WERI-Rb-1 (cell line): Measurements from ENCODE around the gene KIF1A.

Experiments
- DNase-seq: peaks from one replicate; pipeline ENCODE4 v3.0.0-alpha.2; 2020
- H3K27ac ChIP-seq: fragments of 250-450 bp; sonication (Bioruptor Pico); 2 replicates; pipeline ENCODE4 v1.5.1; 2020; ENCODE audit warnings: mild to moderate bottlenecking, moderate library complexity
- H3K27me3 ChIP-seq: fragments of 250-450 bp; sonication (Bioruptor Pico); 2 replicates; pipeline ENCODE4 v1.5.1; 2021; ENCODE audit warnings: mild to moderate bottlenecking, low read depth, moderate library complexity; ENCODE audit not compliant: insufficient read depth, severe bottlenecking
- H3K36me3 ChIP-seq: fragments of 250-450 bp; sonication (Bioruptor Pico); 2 replicates; pipeline ENCODE4 v1.5.1; 2020; ENCODE audit warnings: mild to moderate bottlenecking, moderate library complexity
- H3K4me3 ChIP-seq: 2 replicates; pipeline ENCODE4 v1.5.1; 2011; ENCODE audit warnings: low read depth, mild to moderate bottlenecking, control low read depth, low read length
- H3K9me3 ChIP-seq: fragments of 250-450 bp; sonication (Bioruptor Pico); 2 replicates; pipeline ENCODE4 v1.5.1; 2021; ENCODE audit warnings: mild to moderate bottlenecking, moderate library complexity; ENCODE audit not compliant: severe bottlenecking
- CTCF ChIP-seq: IDR thresholded peaks from 2 replicates; pipeline ENCODE4 v1.5.1; 2011; ENCODE audit warnings: low read depth, mild to moderate bottlenecking, control low read depth, inconsistent platforms, low read length

Gene KIF1A

GRCh38 chr2:240864475-240864874, 44.5 kb upstream of the KIF1A start:
- no peak for DNase-seq
- Histone ChIP-seq H3K9me3 (no peaks in the 10 kb centered on the region), H3K36me3 (no peaks in the 10 kb centered on the region), H3K4me3 (no peak overlapping the region), H3K27me3 (no peaks in the 10 kb centered on the region), H3K27ac (no peak overlapping the region)
- no peak for TF ChIP-seq CTCF

DNA sequence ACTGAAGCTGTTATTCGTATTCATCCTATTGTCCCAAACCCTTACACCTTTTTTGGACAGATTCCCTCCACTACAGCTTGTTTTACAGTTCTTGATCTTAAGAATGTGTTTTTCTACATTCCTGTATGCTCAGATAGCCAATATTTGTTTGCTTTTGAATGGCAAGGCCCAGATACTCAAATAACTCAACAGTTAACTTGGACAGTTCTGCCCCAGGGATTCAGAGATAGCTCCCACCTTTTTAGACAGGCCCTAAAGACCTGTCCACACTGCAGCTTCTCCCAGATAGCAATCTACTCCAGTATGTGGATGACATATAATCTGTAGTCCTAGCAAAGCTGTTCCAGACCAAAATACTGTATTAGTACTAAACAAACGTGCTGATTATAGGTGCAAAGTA, 41.5 kb upstream of the KIF1A start:
- no peak overlapping the region for H3K4me3 ChIP-seq
- no peaks in the 10 kb centered on the region for H3K36me3 ChIP-seq
- no peak for DNase-seq
- no peaks in the 10 kb centered on the region for H3K27me3 ChIP-seq
- H3K9me3 ChIP-seq: peaks cover 6% of the 10 kb centered on the region
- H3K27ac ChIP-seq: no peak overlapping the region
- no peak for TF ChIP-seq CTCF

DNA sequence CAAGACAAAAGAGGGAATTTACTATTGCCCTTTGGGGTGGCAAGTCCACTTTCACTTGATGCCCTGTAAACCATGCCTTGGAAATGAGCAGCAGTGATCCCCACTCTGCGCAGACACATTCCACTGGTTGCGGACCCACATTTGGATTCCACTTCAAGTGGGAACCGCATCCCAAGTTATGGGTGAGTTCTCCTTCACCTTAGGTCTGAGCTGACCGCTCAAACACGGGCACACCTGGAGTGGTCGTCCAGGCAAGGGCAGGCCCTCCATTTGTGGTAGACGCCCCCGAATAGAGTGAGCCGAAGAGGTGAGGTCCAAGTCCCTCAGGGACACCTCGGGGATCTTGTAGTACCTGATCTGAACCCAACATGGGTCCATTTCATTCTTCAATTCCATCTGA, 38.9 kb upstream of the KIF1A start:
- Histone ChIP-seq H3K9me3 (peaks cover 17% of the 10 kb centered on the region), H3K27ac (no peak overlapping the region), H3K27me3 (no peaks in the 10 kb centered on the region), H3K36me3 (no peaks in the 10 kb centered on the region), H3K4me3 (no peak overlapping the region)
- TF ChIP-seq CTCF: no peak
- no peak for DNase-seq

- no peak for TF ChIP-seq CTCF
- no peaks in the 10 kb centered on the region for H3K27me3 ChIP-seq
- DNase-seq: no peak
These were observed 38.3 kb upstream of the KIF1A start for GRCh38 chr2:240858321-240858720.

GRCh38 chr2:240857039-240858008, 37.3 kb upstream of the KIF1A start:
- no peak for TF ChIP-seq CTCF
- H3K27me3 ChIP-seq: no peaks in the 10 kb centered on the region
- H3K9me3 ChIP-seq: peaks cover 17% of the 10 kb centered on the region
- no peak overlapping the region; the same call in 1 of the 2 replicates for H3K27ac ChIP-seq
- no peak overlapping the region for H3K4me3 ChIP-seq
- no peaks in the 10 kb centered on the region for H3K36me3 ChIP-seq
- DNase-seq: no peak

More at GRCh38 chr2:240858321-240858720, 38.3 kb upstream of the KIF1A start:
- Histone ChIP-seq H3K36me3 (no peaks in the 10 kb centered on the region), H3K4me3 (no peak overlapping the region), H3K27ac (no peak overlapping the region), H3K9me3 (peaks cover 17% of the 10 kb centered on the region)
